ENCODE measurements around the gene OR56B4.
"Not testable (repeated sequence)": the region's sequence is repeated elsewhere in the genome, so short reads cannot be mapped to it uniquely, and the experiment has no call there.

OR56B4 gene, protein sequence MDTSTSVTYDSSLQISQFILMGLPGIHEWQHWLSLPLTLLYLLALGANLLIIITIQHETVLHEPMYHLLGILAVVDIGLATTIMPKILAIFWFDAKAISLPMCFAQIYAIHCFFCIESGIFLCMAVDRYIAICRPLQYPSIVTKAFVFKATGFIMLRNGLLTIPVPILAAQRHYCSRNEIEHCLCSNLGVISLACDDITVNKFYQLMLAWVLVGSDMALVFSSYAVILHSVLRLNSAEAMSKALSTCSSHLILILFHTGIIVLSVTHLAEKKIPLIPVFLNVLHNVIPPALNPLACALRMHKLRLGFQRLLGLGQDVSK

DNA sequence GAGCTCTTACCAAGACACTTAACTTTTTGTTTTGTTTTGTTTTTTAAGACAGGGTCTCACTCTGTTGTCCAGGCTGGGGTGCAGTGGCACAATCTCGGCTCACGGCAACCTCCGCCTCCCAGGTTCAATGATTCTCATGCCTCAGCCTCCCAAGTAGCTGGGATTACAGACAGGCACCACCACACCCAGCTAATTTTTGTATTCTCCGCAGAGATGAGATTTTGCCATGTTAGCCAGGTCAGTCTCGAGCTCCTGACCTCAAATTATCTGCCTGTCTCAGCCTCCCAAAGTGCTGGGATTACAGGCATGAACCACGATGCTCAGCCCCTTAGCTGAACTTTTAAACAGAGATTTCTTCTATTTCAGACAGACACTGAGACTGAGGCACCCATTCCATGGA, at the start of gene OR56B4:
Gene OR56B4 (plus strand): TSS at position 301 of the 400 bp plus-strand sequence. CDS start 95 bp downstream, at position 396.
- DNase-seq = not testable (repeated sequence)

DNA sequence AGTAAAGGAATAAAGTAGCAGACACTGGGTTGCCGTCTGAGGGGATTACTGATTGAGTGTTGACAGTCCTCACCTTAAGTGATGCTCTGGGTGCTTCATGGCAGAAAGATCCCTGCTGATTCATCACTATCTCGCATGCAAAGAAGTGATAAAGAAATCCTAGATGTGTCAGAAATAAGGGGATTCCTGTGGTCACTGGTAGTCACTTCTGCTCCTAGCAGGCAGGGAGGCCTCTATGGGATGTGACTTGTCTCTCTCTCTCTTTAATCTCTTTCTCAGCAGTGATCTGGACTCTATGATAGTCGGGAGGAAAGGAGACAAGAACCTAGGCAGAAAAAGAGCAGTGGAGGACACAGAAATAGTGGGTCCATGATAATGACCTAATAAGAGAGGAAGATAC, 46.0 kb upstream of the OR56B4 start:
- DNase-seq = no peak

DNA sequence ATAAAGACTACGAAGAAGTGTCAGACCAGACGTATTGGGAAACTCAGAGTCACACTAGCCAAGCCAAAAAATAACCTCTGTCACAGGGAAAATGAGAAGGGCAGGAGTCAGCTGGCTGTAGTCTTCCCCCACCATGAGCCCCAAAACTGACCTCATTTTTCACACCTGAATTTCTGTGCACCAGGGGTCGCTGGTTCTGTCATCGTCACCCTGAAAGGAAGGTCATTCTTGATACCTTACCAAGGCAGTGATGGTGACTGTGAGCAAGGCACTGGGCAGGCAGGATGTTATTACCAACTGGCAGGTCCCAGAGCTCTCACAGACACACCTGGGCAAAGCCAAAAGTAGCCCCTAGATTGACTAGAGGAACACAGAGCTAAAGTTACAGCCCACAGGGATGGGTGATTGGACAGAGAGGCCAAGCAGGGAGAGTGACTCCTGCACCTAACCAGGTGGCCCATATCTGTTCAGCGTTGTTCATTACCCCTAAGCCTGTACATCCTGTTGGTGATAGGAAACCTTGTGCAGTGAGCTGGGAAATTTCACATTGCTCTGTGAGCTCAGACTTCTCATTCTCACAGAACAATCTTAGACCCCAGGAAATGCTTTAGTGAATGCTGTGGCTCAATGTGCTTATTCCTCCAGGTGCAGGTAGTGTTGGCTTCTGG, 44.7 kb upstream of the OR56B4 start:
- DNase-seq = no peak

DNA sequence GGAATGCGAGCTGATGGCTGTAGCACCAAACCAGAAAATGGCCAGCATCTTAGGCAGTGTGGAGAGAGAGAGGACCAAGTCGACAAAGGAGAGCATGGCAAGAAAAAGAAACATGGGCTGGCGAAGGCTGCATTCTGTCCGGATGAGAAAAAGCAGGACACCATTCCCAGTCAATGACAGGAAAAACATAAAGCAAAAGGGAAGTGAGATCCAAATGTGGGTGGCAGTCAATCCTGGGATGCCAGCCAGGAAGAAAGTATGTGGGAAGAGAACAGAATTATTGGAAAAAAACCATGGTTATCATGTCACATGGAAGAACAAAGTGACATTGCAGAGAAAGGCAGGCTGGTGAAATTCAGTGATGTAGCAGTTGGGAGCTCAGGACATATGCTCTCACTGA, 40.0 kb upstream of the OR56B4 start:
- DNase-seq = no peak

DNA sequence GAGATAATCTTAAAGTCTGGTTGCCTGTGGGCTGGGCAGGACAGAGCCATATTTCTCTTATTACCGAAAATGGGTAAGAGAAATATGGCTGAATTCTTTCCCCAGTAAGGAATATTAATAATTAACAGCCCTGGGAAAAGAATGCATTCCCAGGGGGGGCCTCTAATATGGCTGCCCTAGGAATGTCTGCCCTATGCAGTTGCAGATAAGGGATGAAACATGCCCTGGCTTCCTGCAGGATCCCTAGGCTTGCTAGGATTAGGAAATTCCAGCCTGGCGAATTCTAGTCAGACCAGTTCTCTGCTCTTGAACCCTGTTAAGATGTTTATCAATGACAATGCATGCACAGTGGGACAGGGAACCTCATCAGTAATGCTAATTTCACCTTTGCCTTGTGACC, 31.0 kb upstream of the OR56B4 start:
- not testable (repeated sequence) for DNase-seq

DNA sequence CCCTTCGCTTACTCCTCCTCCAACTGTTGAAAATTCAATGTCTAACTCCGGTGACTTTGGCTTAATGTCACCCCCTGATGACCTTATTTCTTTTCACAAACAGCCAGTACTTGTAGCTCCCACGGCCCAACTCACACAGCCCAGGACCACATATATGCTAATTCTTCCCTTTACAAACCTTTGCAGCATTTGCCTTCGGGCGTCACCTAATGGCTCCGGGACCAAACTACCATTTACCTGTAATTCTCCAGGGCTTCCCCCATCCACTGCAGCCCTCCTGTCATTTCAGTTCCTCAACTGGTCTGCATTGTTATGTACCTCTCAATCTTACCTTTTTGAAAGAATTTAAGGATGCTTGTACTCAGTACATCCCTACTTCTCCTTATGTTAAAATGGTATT, 29.8 kb upstream of the OR56B4 start:
- DNase-seq = no peak

DNA sequence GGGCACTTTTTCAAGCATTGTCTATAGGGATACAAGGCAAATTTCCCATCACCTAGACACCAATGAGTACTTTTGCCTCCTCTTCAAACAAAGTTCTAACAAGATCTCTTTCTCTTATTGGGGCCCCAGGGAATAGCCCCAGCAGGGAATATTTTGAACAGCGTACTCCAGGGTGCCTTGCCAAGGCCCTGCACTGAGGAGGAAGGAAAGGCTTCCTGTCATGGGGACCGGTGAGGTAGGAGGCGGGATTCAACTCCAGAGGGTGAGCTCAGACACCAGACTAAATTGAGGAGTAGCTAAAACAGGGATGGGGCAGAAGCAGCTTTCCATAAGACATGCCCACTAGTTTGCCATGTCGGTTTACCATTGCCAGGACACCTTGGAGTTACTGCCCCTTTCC, 28.0 kb upstream of the OR56B4 start:
- DNase-seq = no peak

DNA sequence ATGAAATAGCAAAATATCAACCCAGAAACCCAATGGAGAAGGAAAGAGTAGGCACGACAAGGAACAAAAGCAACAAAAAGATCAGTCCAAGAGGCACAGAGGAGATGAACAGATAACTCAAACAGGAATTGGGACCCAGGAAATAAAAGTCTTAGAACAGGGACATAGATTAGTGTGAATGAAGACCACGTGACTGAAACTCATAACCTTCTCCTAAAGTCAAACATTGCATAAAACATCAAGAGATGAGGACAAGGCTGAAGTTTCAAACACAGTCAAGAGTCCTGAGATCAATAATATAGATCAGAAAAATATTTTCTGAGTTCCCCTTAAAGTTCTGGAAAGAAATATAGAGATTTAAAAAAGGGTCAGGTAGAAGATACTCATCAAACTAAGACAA, 24.4 kb upstream of the OR56B4 start:
- no peak for DNase-seq

DNA sequence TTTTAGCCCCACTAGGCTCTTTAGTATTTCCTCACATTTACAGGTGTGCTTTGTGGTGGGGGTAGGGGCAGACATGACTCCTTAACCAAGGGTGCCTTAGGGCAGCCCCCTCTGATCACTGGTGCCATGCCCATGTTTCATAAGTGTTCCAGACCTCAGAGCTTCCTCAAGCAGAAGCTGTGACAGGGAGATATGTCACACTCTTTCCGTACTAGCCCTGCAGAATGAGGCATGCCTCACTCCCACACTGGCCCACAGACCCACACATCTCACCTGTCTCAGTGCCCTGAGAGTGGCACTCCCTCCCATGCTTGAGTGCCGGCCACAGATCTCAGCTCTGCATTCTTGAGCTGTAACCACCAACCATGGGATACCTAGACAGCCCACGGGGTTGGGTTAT, 22.9 kb upstream of the OR56B4 start:
- DNase-seq = no peak

DNA sequence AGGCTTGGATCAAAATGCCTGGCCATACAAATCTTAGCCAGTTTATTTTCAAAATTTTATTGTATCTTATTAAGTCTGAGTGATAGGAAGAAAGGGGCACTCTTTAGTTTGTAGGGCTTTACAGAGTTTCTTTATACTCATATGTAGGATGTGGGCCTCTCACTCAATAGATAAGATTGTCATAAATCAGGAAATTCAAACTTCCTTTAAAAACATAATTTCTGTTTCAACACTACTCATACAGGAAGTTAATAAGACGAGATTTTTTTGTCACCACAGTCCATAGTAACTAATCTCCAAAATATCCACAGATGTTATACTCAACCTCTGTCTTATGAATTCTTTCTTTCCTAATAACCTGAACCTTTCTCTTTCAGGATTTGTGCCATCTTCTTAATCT, 13.3 kb upstream of the OR56B4 start:
- no peak for DNase-seq

DNA sequence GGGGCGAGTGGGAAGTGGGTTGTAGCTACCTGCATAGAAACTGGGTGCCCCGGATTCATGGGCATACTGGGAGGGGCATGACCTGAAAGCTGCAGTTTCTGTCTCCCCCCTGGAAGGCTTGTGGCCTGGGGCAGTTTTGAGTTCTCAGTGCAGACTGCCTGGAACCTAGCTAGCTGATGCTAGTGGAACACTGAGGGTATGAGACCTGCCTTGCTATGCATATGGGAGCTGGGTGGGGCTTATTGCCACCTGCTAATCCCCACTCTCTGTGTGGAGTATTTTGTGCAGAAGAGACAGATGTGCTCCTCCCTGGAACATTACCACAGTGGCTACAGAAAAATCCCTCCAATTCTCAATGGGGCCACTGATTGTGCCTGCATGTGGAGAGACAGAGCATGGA, 11.7 kb upstream of the OR56B4 start:
- DNase-seq = no peak

DNA sequence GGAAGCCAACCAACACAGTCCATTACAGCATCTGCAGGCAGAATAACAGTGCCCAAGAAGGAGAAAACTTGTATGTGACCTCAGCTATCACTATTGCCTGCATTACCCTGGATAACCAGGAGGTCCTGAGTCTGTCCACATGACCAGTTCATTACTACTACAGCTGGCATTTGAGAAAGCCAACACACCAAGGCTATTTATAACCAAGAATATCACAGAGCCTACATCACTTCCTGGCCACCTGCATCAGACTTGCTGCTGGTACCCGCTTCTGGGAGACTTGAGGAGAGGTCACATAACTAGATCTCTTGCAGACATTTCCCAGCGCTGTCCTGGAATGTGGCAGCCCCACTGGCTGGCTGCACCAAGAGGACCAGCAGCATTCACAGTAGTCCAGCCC, 11.1 kb upstream of the OR56B4 start:
- DNase-seq = no peak

DNA sequence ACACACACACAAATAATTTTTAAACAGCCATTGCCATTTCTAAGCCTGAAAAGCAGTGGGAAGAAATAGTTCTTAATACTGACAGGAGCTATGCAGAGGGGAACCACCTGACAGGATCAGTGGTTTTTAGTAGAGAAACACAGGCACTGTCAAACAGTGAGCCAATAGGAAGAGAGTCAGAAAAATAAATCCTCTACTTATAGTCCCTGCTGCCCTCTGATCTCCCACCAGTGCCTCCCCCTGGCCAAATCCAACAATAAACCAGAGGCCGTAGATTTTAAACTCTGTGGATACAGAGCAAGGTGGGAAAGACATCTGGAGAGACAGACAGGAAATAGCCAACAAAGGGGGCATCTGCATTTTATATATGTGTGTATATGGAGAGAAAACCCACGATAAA, 7.9 kb upstream of the OR56B4 start:
- no peak for DNase-seq

DNA sequence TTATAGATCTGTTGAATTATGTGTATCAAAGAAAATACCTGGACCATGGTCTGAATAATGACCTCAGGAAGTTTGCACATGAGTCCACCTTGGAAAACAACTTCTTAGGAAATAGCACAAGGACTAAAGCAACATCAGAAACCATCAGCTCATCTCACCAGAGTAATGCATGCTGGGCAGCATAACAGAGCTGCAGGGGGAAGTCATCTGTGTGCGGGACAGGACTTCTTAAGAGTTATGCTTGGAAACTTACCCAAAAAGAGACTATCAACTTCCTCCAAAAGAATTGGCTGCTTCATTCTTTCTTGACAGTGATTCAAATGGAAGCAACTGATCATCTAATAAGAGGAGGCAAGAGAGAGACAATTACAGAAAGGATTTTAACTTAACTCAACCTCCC, 2.5 kb downstream of the OR56B4 start:
- DNase-seq = no peak

DNA sequence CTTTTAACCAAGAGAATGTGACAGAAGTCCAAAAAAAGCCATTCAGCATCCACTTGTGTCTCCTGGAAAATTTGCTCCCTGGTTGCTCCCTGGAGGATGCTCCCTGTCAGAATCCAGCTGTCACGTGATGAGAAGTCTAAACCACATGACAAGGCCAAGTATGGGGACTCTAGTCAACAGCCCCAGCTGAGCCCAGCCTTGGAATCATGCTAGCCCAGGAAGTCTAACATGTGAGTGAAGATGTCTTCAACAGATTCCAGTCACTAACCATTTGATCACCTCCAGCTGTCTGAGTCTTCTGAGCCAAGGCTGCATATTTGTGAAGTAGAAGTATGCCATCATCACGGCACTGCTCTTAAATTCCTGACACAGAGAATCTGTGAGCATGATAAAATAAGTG, 4.2 kb downstream of the OR56B4 start:
- no peak for DNase-seq

DNA sequence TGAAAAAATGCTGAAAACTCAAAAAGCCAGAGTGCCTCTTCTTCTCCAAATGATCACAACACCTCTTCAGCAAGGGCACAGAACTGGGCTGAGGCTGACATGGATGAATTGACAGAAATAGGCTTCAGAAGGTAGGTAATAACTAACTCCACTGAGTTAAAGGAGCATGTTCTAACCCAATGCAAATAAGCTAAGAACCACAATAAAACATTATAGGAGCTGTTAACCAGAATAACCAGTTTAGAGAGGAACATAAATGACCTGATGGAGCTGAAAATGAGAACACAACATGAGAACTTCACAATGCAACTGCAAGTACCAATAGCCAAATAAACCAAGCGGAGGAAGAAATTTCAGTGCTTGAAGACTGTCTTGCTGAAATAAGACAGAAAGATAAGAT, 9.2 kb downstream of the OR56B4 start:
- DNase-seq = no peak

DNA sequence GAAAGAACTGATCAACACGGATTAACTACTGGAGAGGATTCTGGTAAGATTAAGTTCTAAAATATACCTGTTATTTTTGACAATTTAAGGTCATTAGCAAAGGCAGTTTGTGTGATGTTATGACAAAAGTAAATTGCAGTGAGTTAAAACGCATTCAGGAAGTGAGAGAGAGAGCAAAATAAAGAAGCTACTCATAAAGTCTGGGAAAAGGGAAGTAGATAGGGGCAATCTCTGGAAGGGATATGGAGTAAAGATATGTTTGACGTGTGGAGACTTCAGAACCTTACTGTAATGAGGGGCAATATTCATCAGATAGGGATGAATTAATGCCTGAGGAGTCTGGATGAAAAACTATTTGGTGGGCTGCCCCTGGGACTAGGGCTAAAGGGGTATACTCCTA, 16.8 kb downstream of the OR56B4 start:
- DNase-seq = no peak

DNA sequence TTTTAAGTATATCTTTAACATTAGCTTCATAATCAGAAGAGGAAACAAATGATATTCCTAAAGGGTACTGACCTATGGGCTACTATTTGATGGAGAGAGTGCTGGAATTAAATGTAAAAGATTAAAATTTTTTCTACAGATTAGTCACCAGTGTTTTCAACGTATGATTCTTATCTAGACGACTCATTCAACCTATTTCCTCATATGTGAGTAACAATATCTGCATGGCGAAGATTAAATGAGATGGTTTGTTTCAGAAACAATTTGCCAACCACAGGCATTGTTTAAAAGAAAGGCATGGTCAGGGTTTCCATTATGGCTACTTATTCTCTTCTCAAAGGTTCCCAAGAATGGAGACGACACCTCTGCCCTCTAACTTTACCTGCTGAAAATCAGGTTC, 20.4 kb downstream of the OR56B4 start:
- DNase-seq = no peak

DNA sequence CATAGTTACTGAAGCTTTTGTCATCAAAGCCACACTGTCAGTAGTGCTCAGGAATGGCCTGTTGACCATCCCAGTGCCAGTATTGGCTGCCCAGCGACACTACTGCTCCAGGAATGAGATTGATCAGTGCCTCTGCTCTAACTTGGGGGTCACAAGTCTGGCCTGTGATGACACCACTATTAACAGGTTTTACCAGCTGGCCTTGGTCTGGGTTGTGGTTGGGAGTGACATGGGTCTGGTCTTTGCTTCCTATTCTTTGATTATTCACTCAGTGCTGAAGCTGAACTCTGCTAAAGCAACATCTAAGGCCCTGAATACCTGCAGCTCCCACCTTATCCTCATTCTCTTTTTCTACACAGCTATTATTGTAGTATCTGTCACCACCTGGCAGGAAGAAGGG, 21.5 kb downstream of the OR56B4 start:
- DNase-seq = no peak

DNA sequence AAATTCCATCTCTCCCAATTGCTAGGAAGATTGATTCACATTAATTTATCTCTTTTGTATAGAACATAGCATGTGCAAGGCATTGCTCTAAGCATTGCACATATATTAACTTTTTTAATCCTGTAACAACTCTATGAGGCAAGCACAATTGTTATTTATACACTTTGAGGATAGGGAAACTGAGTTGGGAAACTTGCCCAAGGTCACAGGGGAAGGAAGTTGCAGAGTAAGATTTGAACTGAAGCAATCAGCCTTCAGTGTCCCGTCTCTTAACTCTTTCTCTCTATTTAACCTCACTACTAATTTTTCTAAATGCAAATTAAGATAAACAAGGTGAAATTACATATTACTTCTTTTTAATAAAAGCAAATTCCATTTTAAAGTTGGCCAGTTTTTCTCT, 22.2 kb downstream of the OR56B4 start:
- no peak for DNase-seq

DNA sequence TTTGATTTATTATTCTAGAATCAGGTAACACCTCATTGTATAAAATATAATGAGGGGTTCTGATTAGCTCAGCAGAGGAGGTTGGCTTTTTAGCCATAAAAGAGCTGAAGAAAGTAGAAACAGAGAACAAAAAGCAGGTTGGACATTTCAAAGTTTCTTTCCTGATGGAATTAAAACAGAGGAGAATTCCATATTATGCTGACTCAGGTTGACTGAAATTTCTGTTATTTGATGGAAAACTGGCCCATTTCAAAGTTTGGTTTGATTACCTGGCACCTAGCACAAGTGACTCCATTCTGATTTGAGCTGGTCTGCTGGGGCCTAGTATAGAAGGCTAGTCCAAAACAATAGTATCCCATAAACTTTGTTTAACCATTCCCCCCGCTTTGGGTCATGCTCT, 24.9 kb downstream of the OR56B4 start:
- DNase-seq = no peak

DNA sequence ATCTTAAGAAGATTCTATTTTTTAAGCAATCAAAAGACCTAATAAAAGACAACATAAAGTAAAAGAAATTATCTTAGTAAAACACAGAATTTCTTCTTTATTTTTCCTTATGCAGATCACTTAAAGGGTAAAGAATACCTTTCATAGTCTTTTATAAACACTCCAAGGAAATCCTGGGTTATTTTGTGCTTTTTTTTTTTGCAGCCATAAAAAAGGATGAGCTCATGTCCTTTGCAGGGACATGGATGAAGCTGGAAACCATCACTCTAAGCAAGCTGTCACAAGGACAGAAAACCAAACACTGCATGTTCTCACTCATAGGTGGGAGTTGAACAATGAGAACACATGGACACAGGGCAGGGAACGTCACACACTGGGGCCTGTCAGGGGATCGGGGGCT, 28.5 kb downstream of the OR56B4 start:
- DNase-seq = not testable (repeated sequence)

DNA sequence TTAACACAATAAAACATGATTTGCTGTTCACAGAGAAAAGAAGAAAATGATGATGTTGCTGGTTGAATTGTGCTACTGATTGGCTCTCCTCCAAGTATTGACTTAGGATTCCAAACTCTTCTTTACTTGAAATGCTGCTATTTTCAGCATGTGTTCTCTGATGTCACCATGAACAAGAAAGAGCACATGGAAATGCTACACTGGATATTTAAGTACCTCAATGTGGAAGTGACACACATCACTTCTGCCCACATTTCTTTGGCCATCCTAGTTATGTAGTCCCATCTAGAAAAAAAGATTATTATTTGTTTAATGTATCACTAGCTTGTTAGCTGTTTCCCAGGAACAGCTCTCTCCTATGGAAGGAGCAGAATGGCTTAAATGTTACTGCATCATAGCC, 35.5 kb downstream of the OR56B4 start:
- DNase-seq = no peak

DNA sequence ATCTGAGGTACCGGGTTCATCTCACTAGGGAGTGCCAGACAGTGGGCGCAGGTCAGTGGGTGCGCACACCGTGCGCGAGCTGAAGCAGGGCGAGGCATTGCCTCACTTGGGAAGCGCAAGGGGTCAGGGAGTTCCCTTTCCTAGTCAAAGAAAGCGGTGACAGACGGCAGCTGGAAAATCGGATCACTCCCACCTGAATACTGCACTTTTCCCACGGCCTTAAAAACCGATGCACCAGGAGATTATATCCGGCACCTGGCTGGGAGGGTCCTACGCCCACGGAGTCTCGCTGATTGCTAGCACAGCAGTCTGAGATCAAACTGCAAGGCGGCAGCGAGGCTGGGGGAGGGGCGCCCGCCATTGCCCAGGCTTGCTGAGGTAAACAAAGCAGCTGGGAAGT, 36.3 kb downstream of the OR56B4 start:
- not testable (repeated sequence) for DNase-seq

DNA sequence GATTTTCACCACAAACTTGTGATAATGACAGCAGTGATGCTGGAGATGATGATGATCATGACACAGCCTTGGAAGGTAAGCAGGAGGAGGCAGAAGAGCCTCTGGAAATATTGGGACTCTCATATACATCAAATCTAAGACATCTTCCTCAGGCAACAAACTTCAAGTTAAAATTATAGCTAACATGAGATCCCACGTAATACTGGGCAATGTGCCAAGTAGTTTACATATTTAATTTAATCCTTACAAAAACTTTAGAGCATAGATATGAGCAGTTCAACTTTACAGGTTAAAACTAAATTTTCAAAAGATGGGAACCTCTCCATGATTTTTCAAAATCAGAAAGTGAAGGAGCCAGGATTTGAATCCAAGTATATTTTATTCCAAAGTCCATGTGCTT, 43.6 kb downstream of the OR56B4 start:
- DNase-seq = no peak
